ENCODE results near the gene ADGRA3.

ADGRA3 gene

DNA sequence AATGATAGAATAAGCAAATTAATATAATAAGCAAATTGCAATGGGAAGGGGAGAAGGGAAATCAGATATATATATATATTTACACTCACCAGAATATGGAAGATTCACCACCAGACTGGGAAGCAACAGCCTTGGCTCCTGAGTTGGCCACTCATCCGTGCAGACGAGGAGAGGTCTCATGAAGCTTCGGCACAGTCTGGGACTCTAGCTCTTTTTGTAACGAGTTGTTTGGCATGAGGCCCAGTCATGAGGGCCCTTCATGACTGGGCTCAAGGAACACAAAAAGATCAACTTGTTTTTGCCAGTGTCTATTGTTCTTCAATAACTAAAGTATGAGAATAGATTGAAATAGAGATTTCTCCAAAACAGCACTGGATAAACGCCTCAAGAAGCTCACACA is 176.4 kb downstream of the ADGRA3 start:
- no peaks in the 10 kb centered on the region for H3K27me3 Mint-ChIP-seq
- H3K9me3 Mint-ChIP-seq, result peaks cover 0 to 7% of the 10 kb centered on the region in 2 donors
- no peak overlapping the region for H3K27ac Mint-ChIP-seq
- no peak for DNase-seq
- no peaks in the 10 kb centered on the region for H3K4me1 Mint-ChIP-seq
- H3K4me3 Mint-ChIP-seq, result no peak overlapping the region
- ATAC-seq, result no peak

DNA sequence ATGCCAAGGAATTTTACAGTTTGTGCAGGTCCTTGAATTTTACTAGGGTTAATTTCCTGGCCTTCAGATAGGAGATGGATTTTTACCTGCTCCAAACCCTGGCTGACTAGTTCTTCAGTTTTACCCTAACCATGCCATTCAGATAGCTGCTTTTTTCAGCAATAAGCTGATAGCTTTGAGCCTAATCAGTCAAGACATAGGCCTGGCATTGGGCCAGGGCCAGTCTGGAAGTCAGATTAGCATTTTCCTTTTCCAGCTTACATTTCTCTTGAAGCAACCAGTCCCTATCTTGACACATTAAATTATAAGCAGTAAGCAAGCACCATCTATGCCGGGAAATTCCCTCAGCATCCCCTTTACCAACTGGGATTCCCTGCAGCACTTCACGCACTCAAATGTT is 177.1 kb downstream of the ADGRA3 start:
- H3K4me3 Mint-ChIP-seq, result no peak overlapping the region
- no peaks in the 10 kb centered on the region for H3K4me1 Mint-ChIP-seq
- H3K27me3 Mint-ChIP-seq, result no peaks in the 10 kb centered on the region

More for the DNA sequence above, 177.1 kb downstream of the ADGRA3 start:
- H3K27ac Mint-ChIP-seq, result no peak overlapping the region
- peaks cover 0 to 7% of the 10 kb centered on the region in 2 donors for H3K9me3 Mint-ChIP-seq
- ATAC-seq (no peak), DNase-seq (no peak)

Data from stimulated activated naive CD8-positive, alpha-beta T cell treated with anti-CD3 and anti-CD28 coated beads, Interleukin-15, amount 100 ng/mL, for 72 hours (primary cell).